ENCODE data around the gene PRKAG2.

DNA sequence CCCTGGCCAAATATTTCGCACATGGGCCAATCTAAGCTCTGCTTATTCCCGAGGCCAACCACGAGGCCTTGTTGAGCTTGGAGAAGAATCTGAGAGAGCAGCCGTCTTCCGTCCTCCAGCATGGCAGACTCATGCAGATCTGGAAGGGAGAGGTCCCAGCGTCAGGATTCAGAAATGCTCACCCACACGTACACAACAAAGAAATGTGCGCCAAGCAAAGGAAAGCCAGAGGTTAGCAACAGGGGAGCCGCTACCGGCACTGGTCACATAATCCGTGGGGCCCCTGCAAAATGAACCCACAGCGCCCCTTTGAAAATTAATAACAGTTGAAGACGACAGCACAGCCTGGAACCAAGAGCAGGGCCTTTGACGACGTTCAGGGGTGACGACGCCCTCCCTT is 25.4 kb upstream of the PRKAG2 start:
- TF ChIP-seq, protein P1, sequence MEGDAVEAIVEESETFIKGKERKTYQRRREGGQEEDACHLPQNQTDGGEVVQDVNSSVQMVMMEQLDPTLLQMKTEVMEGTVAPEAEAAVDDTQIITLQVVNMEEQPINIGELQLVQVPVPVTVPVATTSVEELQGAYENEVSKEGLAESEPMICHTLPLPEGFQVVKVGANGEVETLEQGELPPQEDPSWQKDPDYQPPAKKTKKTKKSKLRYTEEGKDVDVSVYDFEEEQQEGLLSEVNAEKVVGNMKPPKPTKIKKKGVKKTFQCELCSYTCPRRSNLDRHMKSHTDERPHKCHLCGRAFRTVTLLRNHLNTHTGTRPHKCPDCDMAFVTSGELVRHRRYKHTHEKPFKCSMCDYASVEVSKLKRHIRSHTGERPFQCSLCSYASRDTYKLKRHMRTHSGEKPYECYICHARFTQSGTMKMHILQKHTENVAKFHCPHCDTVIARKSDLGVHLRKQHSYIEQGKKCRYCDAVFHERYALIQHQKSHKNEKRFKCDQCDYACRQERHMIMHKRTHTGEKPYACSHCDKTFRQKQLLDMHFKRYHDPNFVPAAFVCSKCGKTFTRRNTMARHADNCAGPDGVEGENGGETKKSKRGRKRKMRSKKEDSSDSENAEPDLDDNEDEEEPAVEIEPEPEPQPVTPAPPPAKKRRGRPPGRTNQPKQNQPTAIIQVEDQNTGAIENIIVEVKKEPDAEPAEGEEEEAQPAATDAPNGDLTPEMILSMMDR (IDR thresholded peaks at IDR 0.05; ENCODE audit: low read length), result no peak
- no peak for TF ChIP-seq EZH2 (IDR thresholded peaks at IDR 0.05; ENCODE audit: borderline replicate concordance, low read length)

Measured in OCI-LY1 (cell line).